ENCODE data around the gene HIVEP2.

The HIVEP2 gene

GRCh38 chr6:142914937-142915697 lies 29.9 kb downstream of the HIVEP2 start:
- DNase-seq = no peak

- DNase-seq = no peak
Measured at GRCh38 chr6:142914369-142914768, 30.6 kb downstream of the HIVEP2 start.

DNA sequence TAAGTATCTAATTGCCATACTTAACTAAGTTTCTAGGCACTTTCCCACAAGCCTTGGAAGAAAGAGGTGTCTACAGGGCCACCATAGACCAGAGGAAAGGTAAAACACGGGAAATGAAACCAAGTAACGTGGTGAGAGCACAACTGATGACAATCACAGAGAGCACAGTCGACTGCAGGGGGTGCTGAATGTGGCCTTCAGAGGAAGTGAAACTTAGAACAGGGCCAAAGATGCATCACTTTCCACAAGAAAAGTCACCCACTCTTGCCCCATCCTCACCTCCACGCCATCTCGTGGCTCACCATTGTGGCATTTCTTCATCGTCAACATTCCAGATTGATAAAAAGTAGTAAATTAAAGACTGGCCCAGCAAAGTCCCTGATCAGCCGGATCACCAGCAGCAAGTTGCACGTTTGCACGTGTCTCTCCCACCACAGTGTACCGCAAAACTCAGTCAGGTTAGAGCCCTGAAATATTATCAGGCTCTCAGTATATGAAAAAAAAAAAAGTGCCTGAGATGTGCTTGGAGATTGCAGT lies 31.4 kb downstream of the HIVEP2 start:
- DNase-seq = no peak

DNA sequence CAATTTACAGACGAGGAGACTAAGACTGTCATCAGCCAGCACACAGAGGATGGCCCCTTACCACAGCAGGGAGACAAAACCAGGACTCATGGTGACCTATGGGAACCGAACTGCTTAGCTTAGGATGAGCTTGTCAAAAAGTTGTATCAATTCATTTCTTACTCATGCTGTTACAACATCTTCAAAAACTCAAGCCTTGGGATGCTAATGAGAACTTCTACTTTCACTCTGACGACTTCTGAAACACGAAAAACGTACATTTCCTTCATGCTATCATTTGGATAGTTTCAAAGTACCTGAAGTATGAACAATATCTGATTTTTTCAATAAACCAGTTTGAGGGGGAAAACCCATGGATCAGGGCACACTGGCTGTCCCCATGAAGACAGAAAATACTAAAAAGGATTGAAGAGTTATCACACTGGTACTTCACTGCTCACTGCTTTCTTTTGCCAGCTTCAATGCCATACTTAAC lies 31.9 kb downstream of the HIVEP2 start:
- no peak for DNase-seq

DNA sequence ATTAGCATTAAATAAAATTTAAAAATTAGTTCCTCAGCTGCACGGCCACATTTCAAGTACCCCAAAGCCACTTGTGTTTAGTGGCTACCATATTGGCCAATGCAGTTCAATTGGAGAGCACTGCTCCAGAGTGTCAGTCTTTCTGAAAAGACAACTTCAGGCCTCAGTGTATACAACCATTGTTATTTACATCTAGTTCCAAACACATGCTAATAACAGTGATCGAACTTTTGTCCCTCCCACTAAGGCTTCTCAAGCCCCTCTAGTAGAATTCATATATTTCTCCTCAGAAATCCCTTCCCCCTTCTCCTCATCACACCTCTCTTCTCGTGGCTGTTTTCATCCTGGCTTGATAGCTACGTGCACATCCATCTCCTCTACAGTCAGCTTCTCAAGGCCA lies 32.9 kb downstream of the HIVEP2 start:
- DNase-seq = no peak

DNA sequence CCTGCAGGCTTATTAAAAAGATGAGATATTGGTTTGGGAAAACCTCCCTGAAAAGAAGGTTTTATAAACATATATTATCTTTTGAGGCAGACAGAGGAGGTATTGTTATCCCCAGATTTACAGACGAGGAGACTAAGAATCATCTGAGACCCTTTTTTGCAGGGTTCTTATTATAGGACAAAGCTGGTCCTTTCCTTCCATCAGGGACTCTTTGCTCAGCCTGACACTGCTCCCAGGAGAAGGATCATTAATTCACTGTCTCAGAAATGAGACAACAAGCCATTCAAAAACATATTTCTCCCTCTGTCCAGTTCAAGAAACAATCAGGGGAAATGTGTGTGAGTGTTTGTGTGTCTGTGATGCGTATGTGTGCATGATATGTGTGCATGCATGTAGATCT lies 33.5 kb downstream of the HIVEP2 start:
- DNase-seq = no peak

DNA sequence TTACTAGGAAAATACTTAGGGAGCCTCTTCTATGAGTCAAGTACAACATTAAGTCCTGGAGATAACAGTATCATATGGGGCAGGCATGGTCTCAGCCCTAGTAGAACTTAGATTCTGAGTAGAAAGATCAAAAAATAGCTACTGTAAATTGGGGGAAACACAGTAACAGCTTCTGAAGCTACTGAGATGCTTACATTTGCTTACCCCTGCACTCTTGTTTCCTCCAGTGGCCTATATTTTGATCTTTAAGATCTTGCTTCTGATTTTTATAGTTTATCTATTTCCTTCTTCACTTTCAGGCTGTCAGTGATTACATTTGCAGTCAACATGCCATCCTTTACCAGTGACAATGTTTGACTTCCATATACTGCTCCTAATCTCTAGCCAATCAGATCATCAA lies 35.3 kb downstream of the HIVEP2 start:
- no peak for DNase-seq

GRCh38 chr6:142908235-142908634 lies 36.7 kb downstream of the HIVEP2 start:
- DNase-seq = no peak

DNA sequence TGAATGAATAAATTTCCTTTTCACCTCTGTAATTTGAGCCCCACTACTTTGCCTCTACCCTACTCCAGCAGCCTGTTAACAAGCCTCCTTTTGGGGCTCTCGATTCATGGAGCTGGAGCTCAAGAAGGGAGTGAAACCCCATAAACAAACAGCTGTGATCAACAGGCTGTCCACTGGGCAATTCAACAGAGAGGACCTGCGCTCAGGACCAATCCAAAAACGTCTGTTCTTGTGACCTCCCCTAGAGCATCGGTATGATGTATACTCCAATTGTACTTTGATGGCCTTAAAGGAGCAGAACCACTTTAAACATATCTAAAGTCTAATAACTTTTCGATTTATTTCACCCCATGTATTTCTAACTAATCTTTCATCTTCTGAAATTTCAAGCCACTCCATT lies 37.4 kb downstream of the HIVEP2 start:
- DNase-seq = no peak

DNA sequence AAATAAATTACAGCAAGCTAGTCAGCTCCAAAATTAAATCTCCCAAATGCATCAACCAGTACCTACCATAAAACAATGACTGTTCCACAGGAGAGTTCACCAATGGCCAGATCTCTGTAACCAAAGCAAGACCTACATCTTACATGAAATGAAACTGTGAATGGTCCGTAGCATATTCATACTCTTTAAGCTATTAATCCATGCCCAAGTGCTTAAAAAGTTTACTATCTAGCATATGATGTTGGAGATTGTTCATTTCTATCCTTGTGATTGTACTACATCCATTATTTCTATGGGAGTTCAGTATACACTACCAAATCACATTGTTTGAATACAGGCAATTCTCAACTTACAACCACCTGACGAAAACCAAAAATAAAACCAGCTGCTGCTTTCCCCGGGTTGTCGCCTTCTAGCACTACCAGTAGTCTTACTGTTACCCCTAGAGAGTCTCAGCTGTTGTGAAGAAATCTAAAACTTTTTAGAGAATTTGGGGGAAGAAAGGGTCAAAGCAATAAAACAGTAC lies 38.0 kb downstream of the HIVEP2 start:
- no peak for DNase-seq

GRCh38 chr6:142903812-142904211 lies 41.2 kb downstream of the HIVEP2 start:
- DNase-seq = no peak

DNA sequence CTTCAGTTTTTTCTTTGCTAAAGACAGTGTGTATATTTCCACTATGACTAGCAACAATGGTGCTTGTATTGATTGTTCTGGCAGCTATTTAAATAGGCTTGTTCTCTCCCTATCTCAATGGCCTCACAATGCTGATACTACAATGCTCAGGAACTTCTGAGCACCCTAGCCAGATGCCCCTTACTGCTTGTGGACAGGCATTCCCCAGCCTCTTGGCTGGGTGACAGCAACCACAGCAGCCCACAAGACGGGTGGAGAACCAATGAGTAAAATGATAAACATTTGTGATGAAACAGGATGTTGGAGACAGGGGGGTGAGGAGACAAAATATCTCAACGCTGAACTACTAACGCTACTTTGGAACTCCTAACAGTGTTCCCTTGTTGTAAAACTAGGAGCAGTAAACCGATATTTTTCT lies 42.3 kb downstream of the HIVEP2 start:
- DNase-seq = no peak

GRCh38 chr6:142901611-142902010 lies 43.4 kb downstream of the HIVEP2 start:
- no peak for DNase-seq

GRCh38 chr6:142900227-142900971 lies 44.6 kb downstream of the HIVEP2 start:
- no peak for DNase-seq

DNA sequence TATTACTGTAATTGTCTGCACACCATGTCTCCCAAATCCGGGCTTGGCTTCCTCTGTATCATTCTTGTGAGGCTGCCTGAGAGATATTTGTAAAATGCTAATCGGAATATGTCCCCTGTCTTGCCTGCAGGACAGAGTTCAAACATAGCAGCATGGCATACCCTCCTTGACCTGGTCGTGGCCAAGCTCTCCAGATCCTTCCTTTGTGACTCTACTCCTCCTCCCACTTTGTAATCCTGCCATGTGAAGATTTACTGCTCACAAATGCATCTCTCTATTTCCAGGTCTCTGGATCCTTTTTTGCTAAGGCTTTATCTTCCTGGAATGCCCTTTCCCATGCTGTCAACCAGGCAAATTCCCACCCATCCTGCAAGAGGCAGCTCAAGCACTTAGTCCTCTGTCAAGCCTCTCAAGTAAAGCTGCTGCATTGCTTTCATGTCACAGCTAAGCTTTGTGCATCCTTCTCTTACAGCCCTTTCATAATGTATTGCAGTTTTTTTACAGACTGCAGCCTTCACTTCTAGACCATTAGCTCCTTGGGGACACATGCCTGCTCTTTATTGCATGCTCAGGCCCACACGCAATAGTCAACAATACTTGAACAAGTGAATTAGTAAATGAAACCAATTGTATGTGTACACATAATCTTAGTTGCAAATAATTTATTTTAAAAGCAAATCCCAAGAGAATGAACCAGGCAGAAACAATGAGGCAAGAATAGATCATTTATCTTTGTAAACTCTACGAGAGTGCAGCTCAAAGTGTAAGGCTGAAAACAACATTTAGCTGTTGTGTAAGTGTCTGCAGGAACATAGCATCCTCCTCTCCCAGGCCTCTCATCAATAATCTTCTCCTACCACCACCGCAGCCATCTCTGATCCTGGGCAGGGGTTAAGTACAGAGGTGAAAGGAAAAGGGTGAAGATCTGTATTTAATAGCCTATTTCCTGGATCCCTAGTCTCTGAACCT lies 45.8 kb downstream of the HIVEP2 start:
- DNase-seq = no peak

DNA sequence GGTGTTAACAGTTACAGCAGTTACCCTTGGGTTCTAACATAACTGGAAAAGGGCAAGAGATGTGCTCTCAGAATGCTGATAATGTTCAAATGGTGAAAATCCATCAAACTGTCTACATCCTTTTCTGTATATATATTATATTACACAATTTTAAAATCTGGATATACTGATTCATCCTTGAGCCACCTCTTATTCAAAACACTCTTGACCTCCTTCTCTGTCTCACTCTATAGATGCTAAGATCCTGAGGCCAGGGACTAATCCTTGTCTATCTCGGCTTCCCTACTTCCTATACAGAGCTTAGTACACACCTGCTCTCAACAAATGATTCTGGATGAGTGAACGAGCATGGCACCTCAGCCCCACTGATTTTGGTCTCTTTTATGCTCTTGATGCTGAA lies 47.3 kb downstream of the HIVEP2 start:
- DNase-seq = no peak

DNA sequence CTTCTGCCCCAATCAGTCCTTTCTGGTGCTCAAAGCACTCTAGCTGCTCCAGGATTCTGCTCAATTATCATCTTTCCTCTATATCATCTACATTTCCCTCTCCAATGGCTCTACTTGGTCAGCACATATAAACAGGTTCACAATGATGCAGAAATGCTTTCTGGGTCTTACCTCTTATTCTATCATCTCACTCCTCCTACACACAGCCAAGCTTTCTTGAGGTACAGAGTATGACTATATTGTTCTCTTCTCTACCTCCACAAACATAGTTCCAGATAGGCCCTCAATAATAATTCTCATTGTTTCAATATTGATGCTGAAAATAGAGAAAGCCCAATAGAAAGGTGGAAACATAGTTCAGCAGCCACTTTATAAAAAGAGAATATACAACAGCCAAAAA lies 48.2 kb downstream of the HIVEP2 start:
- DNase-seq = no peak

DNA sequence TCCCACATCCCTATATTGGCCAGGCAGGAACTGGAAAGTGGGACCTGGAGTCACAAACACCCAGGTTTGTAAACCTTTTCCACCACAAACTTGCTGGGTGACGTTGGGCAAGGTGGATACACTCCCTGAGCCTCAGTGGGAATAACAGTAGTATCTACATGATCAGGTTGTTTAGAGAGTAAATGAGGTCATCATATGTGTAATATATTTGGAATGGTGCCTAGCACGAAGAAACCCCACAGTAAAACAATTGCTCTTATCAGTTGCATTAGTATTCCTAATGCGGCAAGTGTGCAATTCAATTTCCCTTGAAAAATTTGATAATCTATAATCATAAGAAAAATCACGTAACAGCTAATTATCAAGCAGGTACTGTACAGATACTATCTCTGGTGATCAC lies 51.9 kb downstream of the HIVEP2 start:
- DNase-seq = no peak

GRCh38 chr6:142892254-142893021 lies 52.5 kb downstream of the HIVEP2 start:
- no peak for DNase-seq

DNA sequence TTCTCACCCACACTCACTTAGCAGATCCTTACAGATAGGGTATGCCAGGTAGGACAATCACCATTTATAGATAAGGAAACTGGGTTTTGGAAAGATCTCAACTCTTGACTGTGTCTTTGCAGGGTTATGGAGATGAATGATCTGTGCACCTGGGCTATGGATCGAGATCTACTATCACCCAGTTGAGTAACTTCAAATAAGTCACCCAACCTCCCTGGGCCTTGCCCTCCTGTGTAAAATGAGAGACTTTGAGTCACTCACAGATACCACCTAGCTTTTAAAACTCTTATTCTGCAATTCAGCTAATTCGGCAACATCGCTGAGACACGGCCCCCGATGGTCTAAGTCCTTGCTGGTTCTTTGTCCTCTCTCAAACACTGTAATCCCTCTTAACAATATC lies 53.5 kb downstream of the HIVEP2 start:
- DNase-seq = no peak

DNA sequence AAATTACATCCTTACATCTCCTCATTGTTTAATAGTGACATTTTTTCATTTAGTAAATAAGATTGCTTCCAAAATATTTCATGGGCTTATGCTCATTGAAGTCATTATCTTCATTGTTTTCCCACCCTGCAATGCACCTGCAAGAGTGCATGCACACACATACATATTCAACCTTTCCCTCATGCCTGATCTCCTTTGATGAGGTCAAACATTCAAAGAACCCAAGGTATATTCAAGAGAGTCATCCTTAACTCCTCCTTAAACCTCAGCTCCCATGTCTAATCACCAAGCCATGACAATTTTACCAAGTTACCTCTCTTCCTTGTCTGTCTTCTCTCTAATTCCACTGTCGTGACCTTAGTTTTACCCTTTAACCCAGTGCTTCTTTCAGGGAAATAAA lies 56.5 kb downstream of the HIVEP2 start:
- no peak for DNase-seq

GRCh38 chr6:142887517-142887916 lies 57.5 kb downstream of the HIVEP2 start:
- no peak for DNase-seq
